Kidney epithelial cell (primary cell): ENCODE measurements around the gene SASH1. TPM values are rescaled to one million over a fixed set of nuclear protein-coding genes. Genes with fewer than 3 reads are reported as not detected.

Experiments used
- DNase-seq: peaks from one replicate; pipeline ENCODE4 v3.0.0-alpha.2; 2010; ENCODE audit warnings: low read depth
- H3K27me3 ChIP-seq: 2 replicates; pipeline ENCODE4 v1.6.0; 2011; ENCODE audit warnings: low read length; ENCODE audit not compliant: control insufficient read depth, insufficient read depth
- H3K36me3 ChIP-seq: 2 replicates; pipeline ENCODE4 v1.5.1; 2011; ENCODE audit warnings: low read length; ENCODE audit not compliant: control insufficient read depth, insufficient read depth
- H3K4me3 ChIP-seq: 2 replicates; pipeline ENCODE4 v1.5.1; 2011; ENCODE audit warnings: low read depth, mild to moderate bottlenecking, control low read depth, low read length
- total RNA-seq: library from RNA; depleted of rRNA; stranded (reverse); fragments of >200 nt; gene quantifications from 2 replicates; pipeline ENCODE4 v1.2.3, GENCODE V29; 2015
- TF ChIP-seq, protein P1 (sequence below): IDR thresholded peaks from 2 replicates; pipeline ENCODE4 v1.5.1; 2011; ENCODE audit warnings: mild to moderate bottlenecking, moderate library complexity, low read length, control low read depth, inconsistent platforms; ENCODE audit not compliant: insufficient read depth, poor library complexity, severe bottlenecking

The SASH1 gene
- total RNA-seq, 1 donor from 2014 or later = 13.8 TPM

- no peak for DNase-seq
- H3K27me3 ChIP-seq = no peaks in the 10 kb centered on the region
- TF ChIP-seq, protein P1, sequence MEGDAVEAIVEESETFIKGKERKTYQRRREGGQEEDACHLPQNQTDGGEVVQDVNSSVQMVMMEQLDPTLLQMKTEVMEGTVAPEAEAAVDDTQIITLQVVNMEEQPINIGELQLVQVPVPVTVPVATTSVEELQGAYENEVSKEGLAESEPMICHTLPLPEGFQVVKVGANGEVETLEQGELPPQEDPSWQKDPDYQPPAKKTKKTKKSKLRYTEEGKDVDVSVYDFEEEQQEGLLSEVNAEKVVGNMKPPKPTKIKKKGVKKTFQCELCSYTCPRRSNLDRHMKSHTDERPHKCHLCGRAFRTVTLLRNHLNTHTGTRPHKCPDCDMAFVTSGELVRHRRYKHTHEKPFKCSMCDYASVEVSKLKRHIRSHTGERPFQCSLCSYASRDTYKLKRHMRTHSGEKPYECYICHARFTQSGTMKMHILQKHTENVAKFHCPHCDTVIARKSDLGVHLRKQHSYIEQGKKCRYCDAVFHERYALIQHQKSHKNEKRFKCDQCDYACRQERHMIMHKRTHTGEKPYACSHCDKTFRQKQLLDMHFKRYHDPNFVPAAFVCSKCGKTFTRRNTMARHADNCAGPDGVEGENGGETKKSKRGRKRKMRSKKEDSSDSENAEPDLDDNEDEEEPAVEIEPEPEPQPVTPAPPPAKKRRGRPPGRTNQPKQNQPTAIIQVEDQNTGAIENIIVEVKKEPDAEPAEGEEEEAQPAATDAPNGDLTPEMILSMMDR = no peak
- no peaks in the 10 kb centered on the region for H3K36me3 ChIP-seq
- H3K4me3 ChIP-seq = no peak overlapping the region
Observed at GRCh38 chr6:148426317-148426977, 83.8 kb downstream of the SASH1 start.

DNA sequence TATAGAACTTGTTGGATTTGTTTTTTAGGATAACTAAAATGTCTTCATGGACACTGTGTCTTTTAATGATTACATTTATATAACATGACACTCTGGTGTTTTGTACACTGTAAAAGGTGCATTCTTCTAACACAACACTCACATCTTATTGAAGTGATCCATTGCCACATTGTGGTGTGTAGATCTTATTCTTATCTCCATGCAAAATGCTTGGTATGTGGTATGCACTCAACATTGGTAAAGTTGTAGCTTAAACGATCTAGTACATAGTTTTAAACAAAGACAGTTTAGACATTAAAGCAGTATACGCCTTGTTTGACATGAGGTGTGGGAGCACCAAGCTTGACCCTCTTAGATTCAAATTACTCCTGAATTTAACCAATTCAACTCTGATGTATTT, 84.7 kb downstream of the SASH1 start:
- H3K4me3 ChIP-seq = no peak overlapping the region

DNA sequence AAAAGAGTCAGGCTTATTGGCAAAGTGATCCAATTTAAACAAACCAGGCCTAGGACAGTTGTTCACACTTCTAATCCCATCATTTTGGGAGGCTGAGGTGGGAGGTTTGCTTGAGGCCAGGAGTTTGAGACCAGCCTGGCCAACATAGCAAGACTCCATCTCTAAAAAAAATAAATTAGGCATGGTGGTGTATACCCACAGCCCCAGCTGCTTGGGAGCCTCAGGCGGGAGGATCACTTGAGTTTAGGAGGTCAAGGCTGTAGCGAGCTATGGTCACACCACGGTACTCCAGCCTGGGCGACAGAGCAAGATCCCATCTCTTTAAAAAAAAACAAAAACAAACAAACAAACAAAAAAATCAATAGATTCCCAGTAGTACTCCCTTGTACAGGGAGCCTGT, 86.8 kb downstream of the SASH1 start:
- TF ChIP-seq, protein P1 = no peak
- no peak for DNase-seq
- Histone ChIP-seq H3K27me3 (no peaks in the 10 kb centered on the region), H3K4me3 (no peak overlapping the region), H3K36me3 (no peaks in the 10 kb centered on the region)

More for the DNA sequence above, 84.7 kb downstream of the SASH1 start:
- Histone ChIP-seq H3K36me3 (no peaks in the 10 kb centered on the region), H3K27me3 (no peaks in the 10 kb centered on the region)
- TF ChIP-seq, protein P1 = no peak
- no peak for DNase-seq

GRCh38 chr6:148430897-148431296, 88.3 kb downstream of the SASH1 start:
- Histone ChIP-seq H3K27me3 (no peaks in the 10 kb centered on the region), H3K36me3 (no peaks in the 10 kb centered on the region), H3K4me3 (no peak overlapping the region)
- TF ChIP-seq, protein P1 = no peak
- no peak for DNase-seq

- Histone ChIP-seq H3K36me3 (no peaks in the 10 kb centered on the region), H3K4me3 (no peak overlapping the region), H3K27me3 (no peaks in the 10 kb centered on the region)
- TF ChIP-seq, protein P1 = no peak
- no peak for DNase-seq
Observed at GRCh38 chr6:148431413-148431812, 88.8 kb downstream of the SASH1 start.

- TF ChIP-seq, protein P1 = no peak
- H3K27me3 ChIP-seq = no peaks in the 10 kb centered on the region
- no peak for DNase-seq
- H3K4me3 ChIP-seq = no peak overlapping the region
- H3K36me3 ChIP-seq = no peaks in the 10 kb centered on the region
Observed at GRCh38 chr6:148431840-148432239, 89.2 kb downstream of the SASH1 start.
